ENCODE measurements around the gene ZNF33B.

The ZNF33B gene

GRCh38 chr10:42646687-42647640, 8.6 kb upstream of the ZNF33B start:
- Histone ChIP-seq H3K9ac (ENCODE audit: low read length) (no peak overlapping the region), H3K4me2 (ENCODE audit: low read length) (no peak overlapping the region), H3K27ac (ENCODE audit: low read length) (no peak overlapping the region), H3K79me2 (ENCODE audit: low read length) (no peaks in the 10 kb centered on the region), H3K4me1 (ENCODE audit: low read length) (no peaks in the 10 kb centered on the region), H3K4me3 (ENCODE audit: low read length) (no peak overlapping the region), H2AFZ (ENCODE audit: low read depth, low read length) (no peak overlapping the region), H3K27me3 (ENCODE audit: low read depth, low read length) (no peaks in the 10 kb centered on the region), H4K20me1 (ENCODE audit: insufficient read depth, low read length) (no peaks in the 10 kb centered on the region), H3K9me3 (ENCODE audit: insufficient read depth, low read length) (no peaks in the 10 kb centered on the region), H3K36me3 (replicated peaks; ENCODE audit: low read depth, low read length) (no peaks in the 10 kb centered on the region)
- TF ChIP-seq, protein P1, sequence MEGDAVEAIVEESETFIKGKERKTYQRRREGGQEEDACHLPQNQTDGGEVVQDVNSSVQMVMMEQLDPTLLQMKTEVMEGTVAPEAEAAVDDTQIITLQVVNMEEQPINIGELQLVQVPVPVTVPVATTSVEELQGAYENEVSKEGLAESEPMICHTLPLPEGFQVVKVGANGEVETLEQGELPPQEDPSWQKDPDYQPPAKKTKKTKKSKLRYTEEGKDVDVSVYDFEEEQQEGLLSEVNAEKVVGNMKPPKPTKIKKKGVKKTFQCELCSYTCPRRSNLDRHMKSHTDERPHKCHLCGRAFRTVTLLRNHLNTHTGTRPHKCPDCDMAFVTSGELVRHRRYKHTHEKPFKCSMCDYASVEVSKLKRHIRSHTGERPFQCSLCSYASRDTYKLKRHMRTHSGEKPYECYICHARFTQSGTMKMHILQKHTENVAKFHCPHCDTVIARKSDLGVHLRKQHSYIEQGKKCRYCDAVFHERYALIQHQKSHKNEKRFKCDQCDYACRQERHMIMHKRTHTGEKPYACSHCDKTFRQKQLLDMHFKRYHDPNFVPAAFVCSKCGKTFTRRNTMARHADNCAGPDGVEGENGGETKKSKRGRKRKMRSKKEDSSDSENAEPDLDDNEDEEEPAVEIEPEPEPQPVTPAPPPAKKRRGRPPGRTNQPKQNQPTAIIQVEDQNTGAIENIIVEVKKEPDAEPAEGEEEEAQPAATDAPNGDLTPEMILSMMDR (IDR thresholded peaks at IDR 0.05; ENCODE audit: low read depth, low read length): no peak
- TF ChIP-seq EZH2phosphoT487 (IDR thresholded peaks at IDR 0.05; ENCODE audit: low read depth): no peak

- Histone ChIP-seq H3K4me1 (ENCODE audit: low read length) (no peaks in the 10 kb centered on the region), H3K27ac (ENCODE audit: low read length) (no peak overlapping the region)
Observed at GRCh38 chr10:42646214-42646613, 7.8 kb upstream of the ZNF33B start.

GRCh38 chr10:42645516-42645915, 7.1 kb upstream of the ZNF33B start:
- no peaks in the 10 kb centered on the region for H4K20me1 ChIP-seq (ENCODE audit: insufficient read depth, low read length)
- H3K27me3 ChIP-seq (ENCODE audit: low read depth, low read length): no peaks in the 10 kb centered on the region
- H3K36me3 ChIP-seq (replicated peaks; ENCODE audit: low read depth, low read length): no peaks in the 10 kb centered on the region
- H3K79me2 ChIP-seq (ENCODE audit: low read length): no peaks in the 10 kb centered on the region
- H2AFZ ChIP-seq (ENCODE audit: low read depth, low read length): no peak overlapping the region
- H3K4me1 ChIP-seq (ENCODE audit: low read length): no peaks in the 10 kb centered on the region
- no peak overlapping the region for H3K4me3 ChIP-seq (ENCODE audit: low read length)
- no peaks in the 10 kb centered on the region for H3K9me3 ChIP-seq (ENCODE audit: insufficient read depth, low read length)
- H3K9ac ChIP-seq (ENCODE audit: low read length): no peak overlapping the region
- no peak overlapping the region for H3K27ac ChIP-seq (ENCODE audit: low read length)
- H3K4me2 ChIP-seq (ENCODE audit: low read length): no peak overlapping the region
- TF ChIP-seq, protein P1 (IDR thresholded peaks at IDR 0.05; ENCODE audit: low read depth, low read length): no peak
- TF ChIP-seq EZH2phosphoT487 (IDR thresholded peaks at IDR 0.05; ENCODE audit: low read depth): no peak

More at GRCh38 chr10:42646214-42646613, 7.8 kb upstream of the ZNF33B start:
- Histone ChIP-seq H3K79me2 (ENCODE audit: low read length) (no peaks in the 10 kb centered on the region), H3K9ac (ENCODE audit: low read length) (no peak overlapping the region), H3K4me3 (ENCODE audit: low read length) (no peak overlapping the region), H3K27me3 (ENCODE audit: low read depth, low read length) (no peaks in the 10 kb centered on the region), H3K9me3 (ENCODE audit: insufficient read depth, low read length) (no peaks in the 10 kb centered on the region), H3K36me3 (replicated peaks; ENCODE audit: low read depth, low read length) (no peaks in the 10 kb centered on the region), H2AFZ (ENCODE audit: low read depth, low read length) (no peak overlapping the region), H3K4me2 (ENCODE audit: low read length) (no peak overlapping the region), H4K20me1 (ENCODE audit: insufficient read depth, low read length) (no peaks in the 10 kb centered on the region)
- TF ChIP-seq, protein P1 (IDR thresholded peaks at IDR 0.05; ENCODE audit: low read depth, low read length): no peak
- no peak for TF ChIP-seq EZH2phosphoT487 (IDR thresholded peaks at IDR 0.05; ENCODE audit: low read depth)

GRCh38 chr10:42645103-42645502, 6.7 kb upstream of the ZNF33B start:
- no peaks in the 10 kb centered on the region for H3K4me1 ChIP-seq (ENCODE audit: low read length)
- H3K79me2 ChIP-seq (ENCODE audit: low read length): no peaks in the 10 kb centered on the region
- H3K4me3 ChIP-seq (ENCODE audit: low read length): no peak overlapping the region
- no peaks in the 10 kb centered on the region for H3K36me3 ChIP-seq (replicated peaks; ENCODE audit: low read depth, low read length)
- no peak overlapping the region for H3K27ac ChIP-seq (ENCODE audit: low read length)
- no peaks in the 10 kb centered on the region for H3K9me3 ChIP-seq (ENCODE audit: insufficient read depth, low read length)
- no peak overlapping the region for H2AFZ ChIP-seq (ENCODE audit: low read depth, low read length)
- TF ChIP-seq EZH2phosphoT487 (IDR thresholded peaks at IDR 0.05; ENCODE audit: low read depth): no peak
- TF ChIP-seq, protein P1 (IDR thresholded peaks at IDR 0.05; ENCODE audit: low read depth, low read length): no peak
- no peaks in the 10 kb centered on the region for H3K27me3 ChIP-seq (ENCODE audit: low read depth, low read length)
- H3K4me2 ChIP-seq (ENCODE audit: low read length): no peak overlapping the region
- no peak overlapping the region for H3K9ac ChIP-seq (ENCODE audit: low read length)
- no peaks in the 10 kb centered on the region for H4K20me1 ChIP-seq (ENCODE audit: insufficient read depth, low read length)

Measured in OCI-LY3 (cell line).